A673 (cell line): ENCODE measurements around the gene VENTX. TPM values are rescaled to one million over a fixed set of nuclear protein-coding genes. Genes with fewer than 3 reads are reported as not detected.

ENCODE experiments used
- BruUV-seq: library from RNA; stranded (reverse); fragments of 400-500 nt; replicated peaks from 2 replicates; lab custom pipeline; 2021; lab: Mats Ljungman, UMichigan
- CTCF ChIA-PET: fragments of 300-600 bp; sonication (Branson Sonifier 250); formaldehyde crosslinking; loops from one replicate; lab custom pipeline; 2022; ENCODE audit warnings: antibody characterized with exemption; lab: Charles Lee
- POLR2A ChIA-PET: fragments of 300-600 bp; sonication (Branson Sonifier 250); formaldehyde crosslinking; loops from one replicate; lab custom pipeline; 2022; ENCODE audit warnings: antibody characterized with exemption; ENCODE audit not compliant: low non-redundant PET; lab: Charles Lee
- DNase-seq: peaks from one replicate; pipeline ENCODE4 v3.0.0-alpha.2; 2015; ENCODE audit warnings: low spot score
- H3K27ac ChIP-seq: fragments of 200-600 bp; sonication (generic); 2 replicates; pipeline ENCODE4 v1.5.1; 2016; ENCODE audit warnings: mixed run types, low read depth, mild to moderate bottlenecking, mixed read lengths, antibody characterized with exemption, low read length; ENCODE audit not compliant: poor library complexity, severe bottlenecking
- H3K27me3 ChIP-seq: fragments of 200-600 bp; sonication (generic); replicated peaks from 2 replicates; pipeline ENCODE4 v1.6.1; 2017; ENCODE audit warnings: mixed run types, low read depth, mild to moderate bottlenecking, mixed read lengths, antibody characterized with exemption, low read length; ENCODE audit not compliant: insufficient read depth, poor library complexity
- H3K36me3 ChIP-seq: fragments of 200-600 bp; sonication (generic); 2 replicates; pipeline ENCODE4 v1.6.1; 2016; ENCODE audit warnings: mixed run types, mild to moderate bottlenecking, mixed read lengths, antibody characterized with exemption, low read length; ENCODE audit not compliant: insufficient read depth, poor library complexity, severe bottlenecking
- H3K4me1 ChIP-seq: fragments of 200-600 bp; sonication (generic); 2 replicates; pipeline ENCODE4 v1.6.1; 2017; ENCODE audit warnings: mixed run types, mild to moderate bottlenecking, mixed read lengths, antibody characterized with exemption, low read length; ENCODE audit not compliant: insufficient read depth, poor library complexity, severe bottlenecking
- H3K4me3 ChIP-seq: fragments of 200-600 bp; sonication (generic); 2 replicates; pipeline ENCODE4 v1.5.1; 2016; ENCODE audit warnings: low read depth, mixed run types, mild to moderate bottlenecking, mixed read lengths, low read length; ENCODE audit not compliant: poor library complexity, severe bottlenecking
- H3K9me3 ChIP-seq: fragments of 200-600 bp; sonication (generic); 2 replicates; pipeline ENCODE4 v1.6.1; 2016; ENCODE audit warnings: mixed run types, low read depth, mild to moderate bottlenecking, mixed read lengths, antibody characterized with exemption, low read length; ENCODE audit not compliant: poor library complexity, severe bottlenecking
- CTCF ChIP-seq: fragments of 300-800, 200-600 bp; sonication (generic); conservative IDR thresholded peaks from 2 replicates; pipeline ENCODE4 v1.5.1; 2017; ENCODE audit warnings: low read depth, mild to moderate bottlenecking, antibody characterized with exemption, low read length, moderate library complexity, mixed read lengths
- EZH2 ChIP-seq: fragments of 200-600 bp; sonication (generic); IDR thresholded peaks from 2 replicates; pipeline ENCODE4 v1.6.1; 2017; ENCODE audit warnings: borderline replicate concordance, low read depth, mild to moderate bottlenecking, mixed read lengths, antibody characterized with exemption, low read length; ENCODE audit not compliant: poor library complexity, severe bottlenecking
- intact Hi-C: fragments of 100-400 bp; cut with micrococcal nuclease; formaldehyde crosslinking; loops from one replicate; pipeline ENCODE4 v1.10.0; 2022; ENCODE audit not compliant: unreplicated experiment
- total RNA-seq: library from RNA; stranded (reverse); gene quantifications from 2 replicates; pipeline ENCODE4 v1.2.3, GENCODE V29; 2021

VENTX gene
- total RNA-seq, 1 experiment from 2014 or later: not detected

GRCh38 chr10:133199992-133200611 lies 37.6 kb upstream of the VENTX start:
- ChIA-PET POLR2A (no interaction called here), CTCF (no interaction called here)
- TF ChIP-seq CTCF: no peak
- no peak for TF ChIP-seq EZH2
- peaks cover 30% of the 10 kb centered on the region for H3K27me3 ChIP-seq
- no TSS peak for BruUV-seq
- H3K36me3 ChIP-seq: no peaks in the 10 kb centered on the region
- no peak for DNase-seq
- no peaks in the 10 kb centered on the region for H3K4me1 ChIP-seq
- no peak overlapping the region for H3K27ac ChIP-seq
- no peaks in the 10 kb centered on the region for H3K9me3 ChIP-seq
- intact Hi-C loops: no loop called here
- no peak overlapping the region for H3K4me3 ChIP-seq

GRCh38 chr10:133200621-133201031 lies 37.0 kb upstream of the VENTX start:
- ChIA-PET CTCF (no interaction called here), POLR2A (no interaction called here)
- Histone ChIP-seq H3K27ac (no peak overlapping the region), H3K9me3 (no peaks in the 10 kb centered on the region), H3K27me3 (peaks cover 35% of the 10 kb centered on the region), H3K4me3 (no peak overlapping the region), H3K4me1 (no peaks in the 10 kb centered on the region), H3K36me3 (no peaks in the 10 kb centered on the region)
- intact Hi-C loops: no loop called here
- DNase-seq: no peak
- no peak for TF ChIP-seq CTCF
- no peak for TF ChIP-seq EZH2
- BruUV-seq: no TSS peak

- ChIA-PET POLR2A (no interaction called here), CTCF (no interaction called here)
- Histone ChIP-seq H3K4me3 (no peak overlapping the region), H3K9me3 (no peaks in the 10 kb centered on the region), H3K27ac (no peak overlapping the region), H3K36me3 (no peaks in the 10 kb centered on the region), H3K4me1 (no peaks in the 10 kb centered on the region), H3K27me3 (peaks cover 36% of the 10 kb centered on the region)
- intact Hi-C loops: no loop called here
- DNase-seq: no peak
- TF ChIP-seq EZH2: no peak
- TF ChIP-seq CTCF: no peak
- no TSS peak for BruUV-seq
Observed at GRCh38 chr10:133201151-133201947, 36.3 kb upstream of the VENTX start.
